HepG2 (cell line): Measurements from ENCODE around the gene NFATC3. TPM values are rescaled to one million over a fixed set of nuclear protein-coding genes. Genes with fewer than 3 reads are reported as not detected.
A peak's percentile ranks its signal among the peaks of the same experiment; 100 is the strongest.

ENCODE experiments used
- ATAC-seq: fragments of 200-7000 bp; cut with Tn5 transposase; 3 replicates; pipeline ENCODE4 v1.9.1; 2020; ENCODE audit warnings: mild to moderate bottlenecking, moderate library complexity
- BruUV-seq: library from RNA; stranded (reverse); fragments of 400-500 nt; replicated peaks from 2 replicates; lab custom pipeline; 2021; lab: Mats Ljungman, UMichigan
- CTCF ChIA-PET: fragments of 300-600 bp; formaldehyde crosslinking; extraction: SDS; loops from one replicate; lab custom pipeline; 2021; ENCODE audit warnings: low total read pairs, inconsistent platforms, low intra/inter-chr PET ratio; lab: Yijun Ruan, JAX
- POLR2A ChIA-PET: fragments of 350-600 bp; sonication (Branson Sonifier 250); formaldehyde crosslinking; loops from one replicate; lab custom pipeline; 2020; ENCODE audit warnings: antibody characterized with exemption, inconsistent platforms; lab: Yijun Ruan, JAX
- DNase-seq: peaks from one replicate; pipeline ENCODE4 v3.0.0-alpha.2; 2015; ENCODE audit warnings: low spot score
- FAIRE-seq: peaks from 3 replicates; lab custom pipeline; 2011; peaks lifted over from hg19 to GRCh38; lab: Jason Lieb, UNC
- H2AFZ ChIP-seq: one replicate; pipeline ENCODE4 v1.6.1; 2011; ENCODE audit warnings: low read length, inconsistent platforms
- H3K27ac ChIP-seq: fragments of 300-600 bp; 3 replicates; pipeline ENCODE4 v1.8.0; 2011; ENCODE audit warnings: mixed run types, mild to moderate bottlenecking, mixed read lengths, low read length, inconsistent platforms; ENCODE audit not compliant: insufficient read depth; ENCODE audit errors: extremely low read length
- H3K27me3 ChIP-seq, 2 experiments: fragments of 200-600 bp in 1 of 2; 2 replicates in 1 of 2; 3 replicates in 1 of 2; pipeline versions ENCODE4 v1.6.0 to v1.8.0; 2011; ENCODE audit warnings: low read length in 2 of 2, mild to moderate bottlenecking in 2 of 2, moderate library complexity in 2 of 2, inconsistent platforms in 1 of 2; ENCODE audit not compliant: insufficient read depth in 2 of 2, control insufficient read depth in 1 of 2
- H3K36me3 ChIP-seq, 2 experiments: fragments of 200-600 bp in 1 of 2; replicated peaks in 1 of 2; 2 replicates in 1 of 2; 3 replicates in 1 of 2; pipeline versions ENCODE4 v1.5.1 to v1.8.0; 2011; ENCODE audit warnings: low read length in 2 of 2, inconsistent platforms in 1 of 2; ENCODE audit not compliant: insufficient read depth in 2 of 2, control insufficient read depth in 1 of 2
- H3K4me1 ChIP-seq: 2 replicates; pipeline ENCODE4 v1.5.1; 2012; ENCODE audit warnings: low read length, inconsistent platforms; ENCODE audit not compliant: insufficient read depth
- H3K4me2 ChIP-seq: 2 replicates; pipeline ENCODE4 v1.6.0; 2011; ENCODE audit warnings: low read depth, low read length, inconsistent platforms
- H3K4me3 ChIP-seq, 3 experiments: fragments of 200-600 bp in 1 of 3; sonication (generic), shearing (Covaris generic) in 1 of 3; replicated peaks in 1 of 3; 2 replicates each; pipeline ENCODE4 v1.5.1; 2011 to 2016; ENCODE audit warnings: low read length in 3 of 3, inconsistent platforms in 2 of 3, low read depth in 2 of 3, mild to moderate bottlenecking in 2 of 3, control low read depth in 1 of 3, mixed read lengths in 1 of 3; ENCODE audit not compliant: insufficient read depth in 1 of 3
- H3K79me2 ChIP-seq: one replicate; pipeline ENCODE4 v1.6.1; 2011; ENCODE audit warnings: low read length, inconsistent platforms; ENCODE audit not compliant: insufficient read depth
- H3K9ac ChIP-seq: 2 replicates; pipeline ENCODE4 v1.6.0; 2011; ENCODE audit warnings: mild to moderate bottlenecking, low read depth, low read length, inconsistent platforms; ENCODE audit not compliant: insufficient read depth
- H3K9me3 ChIP-seq: 2 replicates; pipeline ENCODE4 v1.5.1; 2012; ENCODE audit warnings: mild to moderate bottlenecking, low read length
- H4K20me1 ChIP-seq: 2 replicates; pipeline ENCODE4 v1.6.0; 2011; ENCODE audit warnings: inconsistent platforms, mild to moderate bottlenecking, low read length, moderate library complexity; ENCODE audit not compliant: insufficient read depth
- CEBPB ChIP-seq: IDR thresholded peaks from 2 replicates; pipeline ENCODE4 v1.6.1; 2011; ENCODE audit warnings: low read depth, low read length, improper control_type of control experiment, borderline replicate concordance
- CENPT ChIP-seq: sonication (generic); formaldehyde crosslinking; IDR thresholded peaks from 2 replicates; pipeline ENCODE4 v1.8.0; 2022; ENCODE audit warnings: low read depth, mild to moderate bottlenecking, moderate library complexity, missing genetic modification reagents
- FLYWCH1 ChIP-seq: sonication (generic); formaldehyde crosslinking; IDR thresholded peaks from 2 replicates; pipeline ENCODE4 v1.8.1; 2023; ENCODE audit warnings: mild to moderate bottlenecking, missing genetic modification reagents
- HDAC2 ChIP-seq: sonication (generic); formaldehyde crosslinking; IDR thresholded peaks from 2 replicates; pipeline ENCODE4 v1.4.0; 2020; ENCODE audit warnings: missing genetic modification reagents
- MAFG ChIP-seq: sonication (generic); formaldehyde crosslinking; IDR thresholded peaks from 2 replicates; pipeline ENCODE4 v1.5.1; 2020; ENCODE audit warnings: mild to moderate bottlenecking, missing genetic modification reagents
- NFKB2 ChIP-seq: sonication (generic); formaldehyde crosslinking; IDR thresholded peaks from 2 replicates; pipeline ENCODE4 v1.4.0; 2020; ENCODE audit warnings: missing genetic modification reagents, borderline replicate concordance
- RARG ChIP-seq: sonication (generic); formaldehyde crosslinking; IDR thresholded peaks from 2 replicates; pipeline ENCODE4 v1.4.0; 2020; ENCODE audit warnings: low read depth, mild to moderate bottlenecking, missing genetic modification reagents
- ZFYVE20 ChIP-seq: sonication (generic); formaldehyde crosslinking; IDR thresholded peaks from 2 replicates; pipeline ENCODE4 v1.8.0; 2023; ENCODE audit warnings: low read depth, mild to moderate bottlenecking, moderate library complexity, missing genetic modification reagents, borderline replicate concordance
- ZNF567 ChIP-seq: sonication (generic); formaldehyde crosslinking; IDR thresholded peaks from 2 replicates; pipeline ENCODE4 v1.8.1; 2023; ENCODE audit warnings: mild to moderate bottlenecking, missing genetic modification reagents, borderline replicate concordance
- ZNF7 ChIP-seq: IDR thresholded peaks from 2 replicates; pipeline ENCODE4 v1.6.1; 2016; ENCODE audit warnings: missing biosample characterization, missing genetic modification reagents
- ZNF782 ChIP-seq: sonication (generic); formaldehyde crosslinking; IDR thresholded peaks from 2 replicates; pipeline ENCODE4 v1.4.0; 2020; ENCODE audit warnings: missing genetic modification reagents, mild to moderate bottlenecking, borderline replicate concordance
- WGBS: methylation state at CpG from one replicate; pipeline ENCODE4 v1.1.6; 2017; ENCODE audit warnings: low lambda C conversion rate; 5-methylcytosine and 5-hydroxymethylcytosine counted together
- in situ Hi-C: cut with HindIII; loops from 2 replicates; pipeline ENCODE4 v1.10.0; 2017; ENCODE audit warnings: low pct_unique_long_range_greater_than_20kb; ENCODE audit not compliant: extremely low pct_ligation_motif_present
- intact Hi-C: fragments of 100-400 bp; cut with micrococcal nuclease; formaldehyde crosslinking; loops from one replicate; pipeline ENCODE4 v1.10.0; 2022; ENCODE audit not compliant: unreplicated experiment
- polyA plus RNA-seq, 8 experiments: library from polyadenylated mRNA; depleted of rRNA in 3 of 8; stranded (reverse) in 7 of 8; unstranded in 1 of 8; fragments of >200 nt; fragmentation: Illumina TruSeq in 4 of 8; extraction: Trizol in 4 of 8; gene quantifications; 2 replicates each; pipeline versions ENCODE4 v1.2.1 to v1.2.3, GENCODE V29; 2011 to 2016; ENCODE audit warnings: low read depth in 4 of 8, missing spikeins in 1 of 8, mixed read lengths in 1 of 8; ENCODE audit not compliant: insufficient read depth in 1 of 8
- total RNA-seq, 5 experiments: library from RNA; depleted of rRNA; stranded (reverse); fragments of >200 nt; fragmentation: Illumina TruSeq; extraction: Trizol; gene quantifications; 2 replicates each; pipeline ENCODE4 v1.2.3, GENCODE V29; 2016; ENCODE audit warnings: low read depth in 1 of 5
- TF ChIP-seq, protein P1 (sequence below): IDR thresholded peaks from 2 replicates; pipeline ENCODE4 v1.6.1; 2016; ENCODE audit warnings: low read depth
- TF ChIP-seq, protein P2 (sequence below): sonication (generic); formaldehyde crosslinking; IDR thresholded peaks from 2 replicates; pipeline ENCODE4 v1.8.1; 2022; ENCODE audit warnings: low read depth, mild to moderate bottlenecking, missing genetic modification reagents

The NFATC3 gene
- total and polyA plus RNA-seq, 2 of the 13 experiments (the other 11 are each of a cell fraction or from before 2014, with no cell fraction given), result 52.6 to 62.7 TPM

DNA sequence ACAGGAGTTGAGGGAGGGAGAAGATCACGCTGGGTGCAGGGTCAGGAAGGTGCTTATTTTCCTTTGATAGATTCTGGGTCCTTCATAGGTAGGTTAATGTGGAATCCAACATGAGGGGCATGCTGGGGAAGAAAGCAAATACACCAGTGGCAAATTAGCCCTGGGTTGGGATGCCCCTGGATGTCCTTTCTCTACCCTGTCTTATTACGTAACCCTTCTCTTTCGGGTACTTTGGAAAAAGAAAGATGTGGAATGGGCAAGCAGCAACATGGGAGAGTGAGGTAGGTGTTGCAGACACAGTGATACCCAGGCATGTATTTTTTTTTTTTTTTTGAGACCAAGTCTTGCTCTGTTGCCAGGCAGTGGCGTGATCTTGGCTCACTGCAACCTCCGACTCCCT, 188.3 kb downstream of the NFATC3 start:
- Histone ChIP-seq H4K20me1 (peaks cover 26% of the 10 kb centered on the region), H3K4me1 (peaks cover 72% of the 10 kb centered on the region), H3K27me3 (no peaks in the 10 kb centered on the region), H2AFZ (no peak overlapping the region), H3K9ac (no peak overlapping the region), H3K79me2 (peaks cover 74% of the 10 kb centered on the region), H3K4me2 (no peak overlapping the region), H3K27ac (no peak overlapping the region), H3K36me3 (peaks cover 19 to 36% of the 10 kb centered on the region in 2 experiments)
- CTCF ChIA-PET, result no interaction called here
- BruUV-seq, result no TSS peak
- no peak for ATAC-seq
- in situ Hi-C loops, result no loop called here
- POLR2A ChIA-PET, result interaction anchor here (0.6 to 2.4 kb wide), 4 partner anchors 8 to 194 kb away, joined by 3 to 9 read pairs (median 4); partner anchors contain the start of genes PRMT7 and SLC7A6OS
- TF ChIP-seq CEBPB (peak; percentile 81), RARG (CRISPR knock-in tag) (no peak)
- TF ChIP-seq, all 625 proteins: peak for 1
- Histone ChIP-seq H3K9me3 (no peaks in the 10 kb centered on the region), H3K4me3 (no peak overlapping the region)
- intact Hi-C loops, result no loop called here
- FAIRE-seq (no peak), DNase-seq (no peak)
- 95% methylated on average over 5 of the region's 5 CpGs for WGBS

DNA sequence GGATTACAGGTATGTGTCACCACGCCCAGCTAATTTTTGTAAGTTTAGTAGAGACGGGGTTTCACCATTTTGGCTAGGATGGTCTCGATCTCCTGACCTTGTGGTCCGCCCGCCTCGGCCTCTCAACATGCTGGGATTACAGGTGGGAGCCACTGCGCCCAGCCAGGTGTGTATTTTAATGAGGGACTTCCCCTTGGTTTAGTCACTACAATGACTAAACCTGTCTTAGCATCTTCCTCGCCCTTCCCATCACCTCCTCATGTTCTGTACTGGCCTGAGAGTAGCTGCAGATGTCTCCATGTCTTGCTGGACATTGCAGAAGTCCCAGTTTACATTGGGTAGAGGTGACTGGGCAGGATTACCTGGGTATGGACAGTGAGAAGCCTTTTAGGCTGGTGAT, 188.7 kb downstream of the NFATC3 start:
- H2AFZ ChIP-seq, result no peak overlapping the region
- no peak for FAIRE-seq
- no peak overlapping the region for H3K4me2 ChIP-seq
- no peak overlapping the region for H3K9ac ChIP-seq
- ChIA-PET POLR2A (interaction anchor here (0.7 to 0.9 kb wide), 2 partner anchors 9 to 37 kb away, joined by 4 to 5 read pairs; partner anchors contain the start of genes PRMT7 and SLC7A6OS), CTCF (no interaction called here)
- peaks cover 68% of the 10 kb centered on the region for H3K4me1 ChIP-seq
- in situ Hi-C loops, result no loop called here
- ATAC-seq, result no peak
- peaks cover 24% of the 10 kb centered on the region for H4K20me1 ChIP-seq
- H3K79me2 ChIP-seq, result peaks cover 70% of the 10 kb centered on the region
- BruUV-seq, result no TSS peak
- H3K27ac ChIP-seq, result no peak overlapping the region
- peaks cover 19 to 36% of the 10 kb centered on the region in 2 experiments for H3K36me3 ChIP-seq
- no peaks in the 10 kb centered on the region for H3K27me3 ChIP-seq
- no peaks in the 10 kb centered on the region for H3K9me3 ChIP-seq
- no peak overlapping the region for H3K4me3 ChIP-seq
- intact Hi-C loops, result no loop called here
- WGBS, result 97% methylated on average over 8 of the region's 8 CpGs
- no peak for DNase-seq
- TF ChIP-seq FLYWCH1 (no peak), CENPT (CRISPR knock-in tag) (no peak), ZFYVE20 (CRISPR knock-in tag) (no peak), HDAC2 (CRISPR knock-in tag) (no peak), ZNF567 (no peak), ZNF7 (CRISPR knock-in tag) (no peak), MAFG (CRISPR knock-in tag) (no peak), NFKB2 (CRISPR knock-in tag) (no peak), ZNF782 (CRISPR knock-in tag) (no peak)
- TF ChIP-seq, protein P1, sequence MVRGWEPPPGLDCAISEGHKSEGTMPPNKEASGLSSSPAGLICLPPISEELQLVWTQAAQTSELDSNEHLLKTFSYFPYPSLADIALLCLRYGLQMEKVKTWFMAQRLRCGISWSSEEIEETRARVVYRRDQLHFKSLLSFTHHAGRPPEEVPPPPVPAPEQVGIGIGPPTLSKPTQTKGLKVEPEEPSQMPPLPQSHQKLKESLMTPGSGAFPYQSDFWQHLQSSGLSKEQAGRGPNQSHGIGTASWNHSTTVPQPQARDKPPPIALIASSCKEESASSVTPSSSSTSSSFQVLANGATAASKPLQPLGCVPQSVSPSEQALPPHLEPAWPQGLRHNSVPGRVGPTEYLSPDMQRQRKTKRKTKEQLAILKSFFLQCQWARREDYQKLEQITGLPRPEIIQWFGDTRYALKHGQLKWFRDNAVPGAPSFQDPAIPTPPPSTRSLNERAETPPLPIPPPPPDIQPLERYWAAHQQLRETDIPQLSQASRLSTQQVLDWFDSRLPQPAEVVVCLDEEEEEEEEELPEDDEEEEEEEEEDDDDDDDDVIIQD (CRISPR knock-in tag), result no peak
- TF ChIP-seq, protein P2, sequence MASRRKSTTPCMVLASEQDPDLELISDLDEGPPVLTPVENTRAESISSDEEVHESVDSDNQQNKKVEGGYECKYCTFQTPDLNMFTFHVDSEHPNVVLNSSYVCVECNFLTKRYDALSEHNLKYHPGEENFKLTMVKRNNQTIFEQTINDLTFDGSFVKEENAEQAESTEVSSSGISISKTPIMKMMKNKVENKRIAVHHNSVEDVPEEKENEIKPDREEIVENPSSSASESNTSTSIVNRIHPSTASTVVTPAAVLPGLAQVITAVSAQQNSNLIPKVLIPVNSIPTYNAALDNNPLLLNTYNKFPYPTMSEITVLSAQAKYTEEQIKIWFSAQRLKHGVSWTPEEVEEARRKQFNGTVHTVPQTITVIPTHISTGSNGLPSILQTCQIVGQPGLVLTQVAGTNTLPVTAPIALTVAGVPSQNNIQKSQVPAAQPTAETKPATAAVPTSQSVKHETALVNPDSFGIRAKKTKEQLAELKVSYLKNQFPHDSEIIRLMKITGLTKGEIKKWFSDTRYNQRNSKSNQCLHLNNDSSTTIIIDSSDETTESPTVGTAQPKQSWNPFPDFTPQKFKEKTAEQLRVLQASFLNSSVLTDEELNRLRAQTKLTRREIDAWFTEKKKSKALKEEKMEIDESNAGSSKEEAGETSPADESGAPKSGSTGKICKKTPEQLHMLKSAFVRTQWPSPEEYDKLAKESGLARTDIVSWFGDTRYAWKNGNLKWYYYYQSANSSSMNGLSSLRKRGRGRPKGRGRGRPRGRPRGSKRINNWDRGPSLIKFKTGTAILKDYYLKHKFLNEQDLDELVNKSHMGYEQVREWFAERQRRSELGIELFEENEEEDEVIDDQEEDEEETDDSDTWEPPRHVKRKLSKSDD, result no peak
